CD4-positive, alpha-beta memory T cell (primary cell): Measurements from ENCODE around the gene KIAA0753. TPM values are rescaled to one million over a fixed set of nuclear protein-coding genes. Genes with fewer than 3 reads are reported as not detected.

Source experiments
- CTCF ChIA-PET: fragments of 350-600 bp; sonication (Branson Sonifier 250); formaldehyde crosslinking; loops from one replicate; lab custom pipeline; 2021; ENCODE audit warnings: inconsistent platforms; ENCODE audit not compliant: partially characterized antibody; lab: Charles Lee
- POLR2A ChIA-PET: fragments of 350-600 bp; sonication (Branson Sonifier 250); formaldehyde crosslinking; loops from one replicate; lab custom pipeline; 2021; ENCODE audit not compliant: partially characterized antibody; lab: Charles Lee
- DNase-seq, 5 donors: peaks; one replicate each; pipeline versions ENCODE4 v3.0.0 to v3.0.0-alpha.2; 2020 to 2022; ENCODE audit warnings: mixed read lengths in 1 of 5
- H3K27ac ChIP-seq: one replicate; pipeline ENCODE4 v1.7.0; 2013; ENCODE audit warnings: low read depth, low read length
- H3K27me3 ChIP-seq: 2 replicates; pipeline ENCODE4 v1.7.0; 2013; ENCODE audit warnings: mild to moderate bottlenecking, low read length, moderate library complexity; ENCODE audit not compliant: insufficient read depth
- H3K36me3 ChIP-seq: 2 replicates; pipeline ENCODE4 v1.7.0; 2013; ENCODE audit warnings: mild to moderate bottlenecking, low read length, moderate library complexity; ENCODE audit not compliant: insufficient read depth
- H3K4me1 ChIP-seq: 2 replicates; pipeline ENCODE4 v1.7.0; 2013; ENCODE audit warnings: mild to moderate bottlenecking, low read length, moderate library complexity; ENCODE audit not compliant: insufficient read depth
- H3K4me3 ChIP-seq, 2 donors: one replicate each; pipeline ENCODE4 v1.7.0; 2013; ENCODE audit warnings: low read length in 2 of 2, mild to moderate bottlenecking in 1 of 2
- H3K9me3 ChIP-seq, 2 donors: one replicate each; pipeline ENCODE4 v1.7.0; 2013; ENCODE audit warnings: low read length in 2 of 2, control low read depth in 1 of 2; ENCODE audit not compliant: control insufficient read depth in 1 of 2
- H3K27ac Mint-ChIP-seq, 7 donors: one replicate each; pipeline ENCODE4 v1.8.0; 2020 to 2021; ENCODE audit warnings: mixed read lengths in 7 of 7, mild to moderate bottlenecking in 6 of 7, inconsistent platforms in 3 of 7, moderate library complexity in 3 of 7
- H3K27me3 Mint-ChIP-seq, 2 donors: one replicate each; pipeline ENCODE4 v1.8.0; 2020 to 2021; ENCODE audit warnings: mixed read lengths in 2 of 2
- H3K36me3 Mint-ChIP-seq, 2 donors: one replicate each; pipeline ENCODE4 v1.8.0; 2020 to 2021; ENCODE audit warnings: mixed read lengths in 2 of 2, inconsistent platforms in 1 of 2, mild to moderate bottlenecking in 1 of 2
- H3K4me1 Mint-ChIP-seq, 4 donors: one replicate each; pipeline ENCODE4 v1.8.0; 2020 to 2021; ENCODE audit warnings: mixed read lengths in 4 of 4, mild to moderate bottlenecking in 1 of 4
- H3K4me3 Mint-ChIP-seq, 8 donors: one replicate each; pipeline ENCODE4 v1.8.0; 2020 to 2021; ENCODE audit warnings: mixed read lengths in 8 of 8, mild to moderate bottlenecking in 7 of 8, moderate library complexity in 6 of 8, inconsistent platforms in 3 of 8
- H3K9me3 Mint-ChIP-seq, 8 donors: one replicate each; pipeline ENCODE4 v1.8.0; 2020 to 2021; ENCODE audit warnings: mixed read lengths in 8 of 8, mild to moderate bottlenecking in 5 of 8, inconsistent platforms in 3 of 8, moderate library complexity in 1 of 8
- intact Hi-C: fragments of 100-400 bp; cut with micrococcal nuclease; formaldehyde crosslinking; loops from one replicate; pipeline ENCODE4 v1.15.1; 2023
- polyA plus RNA-seq, 2 donors: library from polyadenylated mRNA; unstranded; fragments of 300-500 nt; fragmentation: Illumina TruSeq; gene quantifications; one replicate each; pipeline ENCODE4 v1.2.3, GENCODE V29; 2021
- total RNA-seq, 2 experiments: library from RNA; stranded (reverse); gene quantifications; one replicate each; pipeline ENCODE4 v1.2.3, GENCODE V29; 2021

Gene KIAA0753
- total and polyA plus RNA-seq, 4 experiments from 2014 or later: 1.8 to 18.6 (median 9.5) TPM

- Mint-ChIP-seq H3K27me3 (peaks cover 0 to 5% of the 10 kb centered on the region in 2 donors), H3K9me3 (peaks cover 0 to 7% (median 3%) of the 10 kb centered on the region in 8 donors), H3K4me3 (no peak overlapping the region), H3K27ac (no peak overlapping the region), H3K36me3 (peaks cover 0 to 6% of the 10 kb centered on the region in 2 donors), H3K4me1 (no peaks in the 10 kb centered on the region)
- Histone ChIP-seq H3K4me1 (no peaks in the 10 kb centered on the region), H3K36me3 (no peaks in the 10 kb centered on the region), H3K27ac (no peak overlapping the region), H3K4me3 (no peak overlapping the region), H3K27me3 (no peaks in the 10 kb centered on the region), H3K9me3 (no peaks in the 10 kb centered on the region)
- POLR2A ChIA-PET: no interaction called here
- intact Hi-C loops: no loop called here
- no peak for DNase-seq
- CTCF ChIA-PET: no interaction called here
Observed at GRCh38 chr17:6542577-6542976, 97.9 kb downstream of the KIAA0753 start.

- H3K4me1 Mint-ChIP-seq: no peaks in the 10 kb centered on the region
- no peak overlapping the region for H3K4me3 ChIP-seq
- H3K27me3 Mint-ChIP-seq: peaks cover 0 to 5% of the 10 kb centered on the region in 2 donors
- H3K36me3 Mint-ChIP-seq: peaks cover 0 to 6% of the 10 kb centered on the region in 2 donors
- POLR2A ChIA-PET: no interaction called here
- H3K9me3 Mint-ChIP-seq: peaks cover 0 to 7% (median 3%) of the 10 kb centered on the region in 8 donors
- no peak for DNase-seq
- no peaks in the 10 kb centered on the region for H3K4me1 ChIP-seq
- no peaks in the 10 kb centered on the region for H3K36me3 ChIP-seq
- H3K4me3 Mint-ChIP-seq: no peak overlapping the region
- intact Hi-C loops: no loop called here
- no peak overlapping the region for H3K27ac Mint-ChIP-seq
- CTCF ChIA-PET: no interaction called here
- H3K27me3 ChIP-seq: no peaks in the 10 kb centered on the region
- H3K9me3 ChIP-seq: no peaks in the 10 kb centered on the region
- no peak overlapping the region for H3K27ac ChIP-seq
Observed at GRCh38 chr17:6541886-6542285, 98.6 kb downstream of the KIAA0753 start.

DNA sequence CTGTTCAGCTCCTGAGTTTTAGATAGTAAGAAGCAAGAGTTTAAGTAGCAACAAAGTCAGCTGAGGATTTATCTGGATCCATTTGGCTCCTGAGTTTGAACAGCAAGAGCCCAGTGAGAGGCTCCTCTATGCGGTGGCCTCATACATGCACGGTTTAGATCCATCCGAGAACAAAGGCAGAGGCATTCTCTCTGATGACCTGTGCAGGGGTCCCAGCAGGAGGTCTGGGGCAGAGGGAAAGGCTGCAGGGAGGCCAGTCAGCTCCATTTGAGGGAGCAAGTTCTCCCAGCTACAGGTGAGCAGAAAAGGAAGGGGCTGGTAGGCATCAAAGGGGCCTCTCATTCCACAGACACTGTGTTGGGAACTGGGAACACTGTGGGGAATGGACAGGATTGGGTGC is 100.6 kb downstream of the KIAA0753 start:
- Histone ChIP-seq H3K4me3 (no peak overlapping the region), H3K27ac (no peak overlapping the region), H3K4me1 (no peaks in the 10 kb centered on the region), H3K27me3 (no peaks in the 10 kb centered on the region), H3K9me3 (no peaks in the 10 kb centered on the region), H3K36me3 (no peaks in the 10 kb centered on the region)
- no peak for DNase-seq
- Mint-ChIP-seq H3K27me3 (peaks cover 1 to 5% of the 10 kb centered on the region in 2 donors), H3K36me3 (peaks cover 0 to 6% of the 10 kb centered on the region in 2 donors), H3K9me3 (peaks cover 0 to 7% (median 3%) of the 10 kb centered on the region in 8 donors), H3K4me1 (no peaks in the 10 kb centered on the region), H3K27ac (peak overlapping the region in 1 of 7 donors; percentile 6), H3K4me3 (no peak overlapping the region)
- ChIA-PET CTCF (no interaction called here), POLR2A (no interaction called here)
- intact Hi-C loops: no loop called here

- POLR2A ChIA-PET: no interaction called here
- no peak overlapping the region for H3K27ac Mint-ChIP-seq
- no peaks in the 10 kb centered on the region for H3K4me1 Mint-ChIP-seq
- no peak overlapping the region for H3K4me3 Mint-ChIP-seq
- CTCF ChIA-PET: no interaction called here
- no peak overlapping the region for H3K4me3 ChIP-seq
- H3K36me3 Mint-ChIP-seq: peaks cover 0 to 6% of the 10 kb centered on the region in 2 donors
- intact Hi-C loops: no loop called here
- no peak for DNase-seq
- H3K27me3 ChIP-seq: no peaks in the 10 kb centered on the region
- H3K4me1 ChIP-seq: no peaks in the 10 kb centered on the region
- no peak overlapping the region for H3K27ac ChIP-seq
- H3K36me3 ChIP-seq: no peaks in the 10 kb centered on the region
- peaks cover 3 to 4% of the 10 kb centered on the region in 2 donors for H3K27me3 Mint-ChIP-seq
- H3K9me3 Mint-ChIP-seq: peaks cover 0 to 7% (median 3%) of the 10 kb centered on the region in 8 donors
- no peaks in the 10 kb centered on the region for H3K9me3 ChIP-seq
Observed at GRCh38 chr17:6536566-6537065, 103.9 kb downstream of the KIAA0753 start.

DNA sequence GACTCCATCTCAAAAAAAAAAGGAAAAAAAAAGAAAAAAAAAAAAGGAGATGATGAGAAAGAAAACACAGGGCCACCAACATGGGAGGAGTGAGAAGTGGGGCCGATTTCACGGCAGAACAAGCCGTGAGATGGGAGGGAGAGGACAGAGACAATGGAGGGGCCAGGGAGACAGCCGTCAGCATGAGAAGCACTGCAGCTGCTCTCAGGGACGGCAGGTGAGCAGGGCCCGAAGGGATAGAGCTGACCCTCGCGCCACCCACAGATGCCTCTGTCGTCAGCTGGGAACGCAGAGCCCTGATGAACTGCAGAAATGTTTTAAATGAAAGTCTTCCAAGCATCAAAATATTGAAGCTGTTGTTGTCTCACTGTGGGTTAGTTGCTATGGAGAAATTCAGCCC is 104.5 kb downstream of the KIAA0753 start:
- no peak overlapping the region for H3K4me3 ChIP-seq
- Mint-ChIP-seq H3K27ac (peak overlapping the region in 1 of 7 donors; percentile 80), H3K36me3 (peaks cover 0 to 6% of the 10 kb centered on the region in 2 donors), H3K4me1 (no peaks in the 10 kb centered on the region), H3K27me3 (peaks cover 3 to 4% of the 10 kb centered on the region in 2 donors), H3K9me3 (peaks cover 0 to 7% (median 3%) of the 10 kb centered on the region in 8 donors), H3K4me3 (no peak overlapping the region)
- DNase-seq: no peak
- H3K27ac ChIP-seq: no peak overlapping the region
- H3K27me3 ChIP-seq: no peaks in the 10 kb centered on the region
- POLR2A ChIA-PET: interaction anchor here (0.6 kb wide), 1 partner anchor 341 kb away, joined by 5 read pairs; no protein-coding TSS in a partner anchor
- no peaks in the 10 kb centered on the region for H3K4me1 ChIP-seq
- no peaks in the 10 kb centered on the region for H3K9me3 ChIP-seq
- CTCF ChIA-PET: no interaction called here
- H3K36me3 ChIP-seq: no peaks in the 10 kb centered on the region
- intact Hi-C loops: no loop called here

GRCh38 chr17:6534846-6535514 is 105.5 kb downstream of the KIAA0753 start:
- POLR2A ChIA-PET: no interaction called here
- no peaks in the 10 kb centered on the region for H3K4me1 Mint-ChIP-seq
- Histone ChIP-seq H3K4me1 (no peaks in the 10 kb centered on the region), H3K27ac (no peak overlapping the region), H3K9me3 (no peaks in the 10 kb centered on the region), H3K36me3 (no peaks in the 10 kb centered on the region), H3K4me3 (no peak overlapping the region), H3K27me3 (no peaks in the 10 kb centered on the region)
- CTCF ChIA-PET: no interaction called here
- no peak overlapping the region for H3K4me3 Mint-ChIP-seq
- peaks cover 3 to 4% of the 10 kb centered on the region in 2 donors for H3K27me3 Mint-ChIP-seq
- peaks cover 0 to 6% of the 10 kb centered on the region in 2 donors for H3K36me3 Mint-ChIP-seq
- intact Hi-C loops: no loop called here
- no peak overlapping the region for H3K27ac Mint-ChIP-seq
- peaks cover 0 to 7% (median 3%) of the 10 kb centered on the region in 8 donors for H3K9me3 Mint-ChIP-seq
- DNase-seq: no peak

GRCh38 chr17:6532441-6532885 is 108.0 kb downstream of the KIAA0753 start:
- Histone ChIP-seq H3K4me3 (no peak overlapping the region), H3K27ac (no peak overlapping the region), H3K4me1 (no peaks in the 10 kb centered on the region), H3K36me3 (no peaks in the 10 kb centered on the region), H3K27me3 (no peaks in the 10 kb centered on the region), H3K9me3 (no peaks in the 10 kb centered on the region)
- H3K27ac Mint-ChIP-seq: no peak overlapping the region
- H3K27me3 Mint-ChIP-seq: peaks cover 2 to 3% of the 10 kb centered on the region in 2 donors
- no peaks in the 10 kb centered on the region for H3K9me3 Mint-ChIP-seq
- CTCF ChIA-PET: no interaction called here
- H3K4me1 Mint-ChIP-seq: no peaks in the 10 kb centered on the region
- intact Hi-C loops: no loop called here
- DNase-seq: no peak
- H3K36me3 Mint-ChIP-seq: no peaks in the 10 kb centered on the region
- no peak overlapping the region for H3K4me3 Mint-ChIP-seq
- POLR2A ChIA-PET: no interaction called here
